ENCODE data around the gene KCP. TPM values are rescaled to one million over a fixed set of nuclear protein-coding genes. Genes with fewer than 3 reads are reported as not detected.
A peak's percentile ranks its signal among the peaks of the same experiment; 100 is the strongest.

The KCP gene
- total and polyA plus RNA-seq, 2 of the 13 experiments (the other 11 are each of a cell fraction or from before 2014, with no cell fraction given): 0.37 to 1.0 TPM

GRCh38 chr7:128883622-128884448 is 26.7 kb downstream of the KCP start (continued):
- TF ChIP-seq SRSF1 (optimal IDR thresholded peaks at IDR 0.05; ENCODE audit: low read depth, low read length): peak; percentile 65
- no peak for TF ChIP-seq ATF7 (IDR thresholded peaks at IDR 0.05)
- no peak for TF ChIP-seq ATF7 (CRISPR knock-in tag; IDR thresholded peaks at IDR 0.05)
- no peak for TF ChIP-seq ZNF644 (CRISPR knock-in tag; IDR thresholded peaks at IDR 0.05; ENCODE audit: low read depth)
- peak; percentile 73 for TF ChIP-seq ZFX (CRISPR knock-in tag; IDR thresholded peaks at IDR 0.05; ENCODE audit: low read depth)
- no peak for TF ChIP-seq ZNF253 (CRISPR knock-in tag; IDR thresholded peaks at IDR 0.05; ENCODE audit: borderline replicate concordance)
- peak; percentile 92 for TF ChIP-seq GABPB1 (CRISPR knock-in tag; IDR thresholded peaks at IDR 0.05)
- TF ChIP-seq, protein P1, sequence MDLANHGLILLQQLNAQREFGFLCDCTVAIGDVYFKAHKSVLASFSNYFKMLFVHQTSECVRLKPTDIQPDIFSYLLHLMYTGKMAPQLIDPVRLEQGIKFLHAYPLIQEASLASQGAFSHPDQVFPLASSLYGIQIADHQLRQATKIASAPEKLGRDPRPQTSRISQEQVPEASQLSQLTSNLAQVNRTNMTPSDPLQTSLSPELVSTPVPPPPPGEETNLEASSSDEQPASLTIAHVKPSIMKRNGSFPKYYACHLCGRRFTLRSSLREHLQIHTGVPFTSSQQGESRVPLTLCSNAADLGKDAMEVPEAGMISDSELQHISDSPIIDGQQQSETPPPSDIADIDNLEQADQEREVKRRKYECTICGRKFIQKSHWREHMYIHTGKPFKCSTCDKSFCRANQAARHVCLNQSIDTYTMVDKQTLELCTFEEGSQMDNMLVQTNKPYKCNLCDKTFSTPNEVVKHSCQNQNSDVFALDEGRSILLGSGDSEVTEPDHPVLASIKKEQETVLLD (CRISPR knock-in tag; IDR thresholded peaks at IDR 0.05; ENCODE audit: low read depth): no peak
- TF ChIP-seq, protein P2, sequence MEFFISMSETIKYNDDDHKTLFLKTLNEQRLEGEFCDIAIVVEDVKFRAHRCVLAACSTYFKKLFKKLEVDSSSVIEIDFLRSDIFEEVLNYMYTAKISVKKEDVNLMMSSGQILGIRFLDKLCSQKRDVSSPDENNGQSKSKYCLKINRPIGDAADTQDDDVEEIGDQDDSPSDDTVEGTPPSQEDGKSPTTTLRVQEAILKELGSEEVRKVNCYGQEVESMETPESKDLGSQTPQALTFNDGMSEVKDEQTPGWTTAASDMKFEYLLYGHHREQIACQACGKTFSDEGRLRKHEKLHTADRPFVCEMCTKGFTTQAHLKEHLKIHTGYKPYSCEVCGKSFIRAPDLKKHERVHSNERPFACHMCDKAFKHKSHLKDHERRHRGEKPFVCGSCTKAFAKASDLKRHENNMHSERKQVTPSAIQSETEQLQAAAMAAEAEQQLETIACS (CRISPR knock-in tag; IDR thresholded peaks at IDR 0.05): no peak
- TF ChIP-seq ZBTB7B (CRISPR knock-in tag; IDR thresholded peaks at IDR 0.05): no peak
- peak; percentile 58; the same call in 1 of the 2 replicates for TF ChIP-seq SNAPC4 (CRISPR knock-in tag; IDR thresholded peaks at IDR 0.05)
- no peak for TF ChIP-seq CENPX (CRISPR knock-in tag; IDR thresholded peaks at IDR 0.05)
- TF ChIP-seq NCOA2 (CRISPR knock-in tag; IDR thresholded peaks at IDR 0.05): no peak
- TF ChIP-seq STAT6 (CRISPR knock-in tag; IDR thresholded peaks at IDR 0.05; ENCODE audit: borderline replicate concordance): no peak
- no peak for TF ChIP-seq CREB3 (CRISPR knock-in tag; IDR thresholded peaks at IDR 0.05)
- no peak for TF ChIP-seq ZMAT5 (CRISPR knock-in tag; IDR thresholded peaks at IDR 0.05; ENCODE audit: borderline replicate concordance, low read depth)
